CD14-positive monocyte (primary cell): ENCODE results near the gene COL26A1. TPM values are rescaled to one million over a fixed set of nuclear protein-coding genes. Genes with fewer than 3 reads are reported as not detected.

Experiments used
- DNase-seq, 3 donors: peaks; one replicate each; pipeline ENCODE4 v3.0.0-alpha.2; 2011 to 2022
- H2AFZ ChIP-seq: 2 replicates; pipeline ENCODE4 v1.6.0; 2012; ENCODE audit warnings: mild to moderate bottlenecking, low read depth, low read length, inconsistent platforms; ENCODE audit not compliant: insufficient read depth, poor library complexity, severe bottlenecking
- H3K27ac ChIP-seq, 2 donors: 1 replicate in 1 of 2; 2 replicates in 1 of 2; pipeline ENCODE4 v1.5.1; 2012 to 2013; ENCODE audit warnings: low read length in 2 of 2, control low read depth in 1 of 2, inconsistent platforms in 1 of 2, low read depth in 1 of 2, mild to moderate bottlenecking in 1 of 2
- H3K27me3 ChIP-seq, 2 donors: one replicate each; pipeline versions ENCODE4 v1.6.0 to v1.6.1; 2011 to 2013; ENCODE audit warnings: low read length in 2 of 2; ENCODE audit not compliant: control insufficient read depth in 2 of 2, insufficient read depth in 2 of 2
- H3K36me3 ChIP-seq, 2 donors: replicated peaks in 1 of 2; 1 replicate in 1 of 2; 2 replicates in 1 of 2; pipeline versions ENCODE4 v1.5.1 to v1.6.1; 2012 to 2013; ENCODE audit warnings: low read length in 2 of 2, control low read depth in 1 of 2, inconsistent platforms in 1 of 2, mild to moderate bottlenecking in 1 of 2; ENCODE audit not compliant: insufficient read depth in 2 of 2, control insufficient read depth in 1 of 2
- H3K4me1 ChIP-seq, 2 donors: 1 replicate in 1 of 2; 2 replicates in 1 of 2; pipeline versions ENCODE4 v1.5.1 to v1.6.1; 2012 to 2013; ENCODE audit warnings: low read length in 2 of 2, control low read depth in 1 of 2, inconsistent platforms in 1 of 2, mild to moderate bottlenecking in 1 of 2, moderate library complexity in 1 of 2; ENCODE audit not compliant: insufficient read depth in 2 of 2, control insufficient read depth in 1 of 2
- H3K4me2 ChIP-seq: replicated peaks from 2 replicates; pipeline ENCODE3; 2012; ENCODE audit warnings: low read length, moderate library complexity, mild to moderate bottlenecking; ENCODE audit not compliant: poor library complexity, severe bottlenecking; ENCODE audit errors: extremely low read depth
- H3K4me3 ChIP-seq, 3 experiments: fragments of 200-600 bp in 1 of 3; sonication (generic) in 1 of 3; replicated peaks in 1 of 3; 1 replicate in 2 of 3; 2 replicates in 1 of 3; pipeline ENCODE4 v1.5.1; 2011 to 2013; ENCODE audit warnings: low read length in 3 of 3, mild to moderate bottlenecking in 3 of 3, control low read depth in 2 of 3, low read depth in 2 of 3, inconsistent platforms in 1 of 3, moderate library complexity in 1 of 3
- H3K79me2 ChIP-seq: 2 replicates; pipeline ENCODE4 v1.6.0; 2012; ENCODE audit warnings: mild to moderate bottlenecking, control low read depth, inconsistent platforms, low read length, moderate library complexity; ENCODE audit not compliant: insufficient read depth
- H3K9ac ChIP-seq: 2 replicates; pipeline ENCODE4 v1.6.0; 2017; ENCODE audit warnings: low read length, mild to moderate bottlenecking; ENCODE audit not compliant: insufficient read depth, poor library complexity, severe bottlenecking
- H3K9me3 ChIP-seq, 2 donors: replicated peaks in 1 of 2; 1 replicate in 1 of 2; 2 replicates in 1 of 2; pipeline versions ENCODE4 v1.5.1 to v1.6.1; 2012 to 2013; ENCODE audit warnings: low read length in 2 of 2, control low read depth in 1 of 2; ENCODE audit not compliant: control insufficient read depth in 1 of 2, insufficient read depth in 1 of 2
- H4K20me1 ChIP-seq: 2 replicates; pipeline ENCODE4 v1.6.0; 2012; ENCODE audit warnings: mild to moderate bottlenecking, low read length, control low read depth, moderate library complexity; ENCODE audit not compliant: insufficient read depth
- H3K27ac Mint-ChIP-seq, 7 donors: one replicate each; pipeline ENCODE4 v1.8.0; 2020; ENCODE audit warnings: mild to moderate bottlenecking in 7 of 7, mixed read lengths in 7 of 7, moderate library complexity in 6 of 7, inconsistent platforms in 2 of 7
- H3K27me3 Mint-ChIP-seq, 3 donors: one replicate each; pipeline ENCODE4 v1.8.0; 2021 to 2022; ENCODE audit warnings: low read depth in 3 of 3, mild to moderate bottlenecking in 3 of 3, mixed read lengths in 3 of 3, moderate library complexity in 3 of 3, inconsistent platforms in 1 of 3
- H3K36me3 Mint-ChIP-seq, 2 donors: one replicate each; pipeline ENCODE4 v1.8.0; 2020; ENCODE audit warnings: mixed read lengths in 2 of 2, inconsistent platforms in 1 of 2, mild to moderate bottlenecking in 1 of 2
- H3K4me1 Mint-ChIP-seq: one replicate; pipeline ENCODE4 v1.8.0; 2020; ENCODE audit warnings: mild to moderate bottlenecking, mixed read lengths
- H3K4me3 Mint-ChIP-seq, 2 donors: one replicate each; pipeline ENCODE4 v1.8.0; 2020; ENCODE audit warnings: mild to moderate bottlenecking in 2 of 2, mixed read lengths in 2 of 2, moderate library complexity in 1 of 2
- H3K9me3 Mint-ChIP-seq, 7 donors: one replicate each; pipeline ENCODE4 v1.8.0; 2020 to 2022; ENCODE audit warnings: mixed read lengths in 7 of 7, mild to moderate bottlenecking in 6 of 7, moderate library complexity in 6 of 7, inconsistent platforms in 2 of 7
- WGBS: methylation state at CpG from one replicate; pipeline ENCODE4 v1.1.5; 2013; ENCODE audit warnings: missing lambda C conversion rate; ENCODE audit not compliant: insufficient coverage; 5-methylcytosine and 5-hydroxymethylcytosine counted together
- intact Hi-C, 2 donors: fragments of 100-400 bp; cut with micrococcal nuclease; formaldehyde crosslinking; loops; one replicate each; pipeline versions ENCODE4 v1.15.0 to v1.15.1; 2023
- polyA plus RNA-seq, 3 donors: library from polyadenylated mRNA; depleted of rRNA in 1 of 3; unstranded in 2 of 3; stranded (reverse) in 1 of 3; fragments of 300-500 nt in 2 of 3; fragments of >200 nt in 1 of 3; fragmentation: Illumina TruSeq in 2 of 3; gene quantifications; 1 replicate in 2 of 3; 2 replicates in 1 of 3; pipeline ENCODE4 v1.2.3, GENCODE V29; 2012 to 2021
- TF ChIP-seq, protein P1 (sequence below): fragments of 200-600 bp; IDR thresholded peaks from one replicate; pipeline ENCODE4 v1.8.0; 2022; ENCODE audit warnings: antibody characterized with exemption, mild to moderate bottlenecking

COL26A1 gene
- polyA plus RNA-seq, 3 donors: not detected

DNA sequence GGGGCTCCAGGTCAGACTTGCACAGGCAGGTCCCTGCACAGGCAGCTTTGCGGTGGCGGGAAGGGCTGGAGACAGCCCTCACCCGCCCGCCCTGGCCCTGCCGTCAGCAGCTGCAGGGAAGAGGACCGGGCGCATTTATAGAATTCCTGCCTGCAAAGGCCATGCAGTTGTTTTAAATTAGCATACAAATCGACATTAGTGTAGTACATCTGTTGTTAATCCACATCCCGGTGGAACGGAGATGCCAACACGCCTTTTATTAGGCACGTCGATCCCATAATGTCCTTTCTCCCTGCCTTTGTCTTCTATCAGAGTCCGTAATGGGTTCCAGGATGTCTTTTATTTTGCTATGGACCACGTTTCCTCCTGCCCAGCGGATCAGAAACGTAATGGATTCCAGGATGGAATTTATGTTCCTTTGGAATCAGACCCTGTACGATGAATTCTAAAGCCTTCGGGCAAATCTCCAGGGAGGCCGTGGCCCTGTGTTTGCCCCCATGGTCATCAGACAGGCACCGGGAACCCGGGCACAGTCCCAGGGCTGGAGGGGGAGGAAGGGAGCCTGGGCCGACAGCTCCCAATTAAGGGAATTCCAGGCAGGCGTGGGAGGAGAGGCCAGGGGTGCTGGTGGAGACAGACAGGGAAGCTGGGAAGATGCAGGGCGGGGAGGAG is 123.9 kb downstream of the COL26A1 start:
- TF ChIP-seq, protein P1, sequence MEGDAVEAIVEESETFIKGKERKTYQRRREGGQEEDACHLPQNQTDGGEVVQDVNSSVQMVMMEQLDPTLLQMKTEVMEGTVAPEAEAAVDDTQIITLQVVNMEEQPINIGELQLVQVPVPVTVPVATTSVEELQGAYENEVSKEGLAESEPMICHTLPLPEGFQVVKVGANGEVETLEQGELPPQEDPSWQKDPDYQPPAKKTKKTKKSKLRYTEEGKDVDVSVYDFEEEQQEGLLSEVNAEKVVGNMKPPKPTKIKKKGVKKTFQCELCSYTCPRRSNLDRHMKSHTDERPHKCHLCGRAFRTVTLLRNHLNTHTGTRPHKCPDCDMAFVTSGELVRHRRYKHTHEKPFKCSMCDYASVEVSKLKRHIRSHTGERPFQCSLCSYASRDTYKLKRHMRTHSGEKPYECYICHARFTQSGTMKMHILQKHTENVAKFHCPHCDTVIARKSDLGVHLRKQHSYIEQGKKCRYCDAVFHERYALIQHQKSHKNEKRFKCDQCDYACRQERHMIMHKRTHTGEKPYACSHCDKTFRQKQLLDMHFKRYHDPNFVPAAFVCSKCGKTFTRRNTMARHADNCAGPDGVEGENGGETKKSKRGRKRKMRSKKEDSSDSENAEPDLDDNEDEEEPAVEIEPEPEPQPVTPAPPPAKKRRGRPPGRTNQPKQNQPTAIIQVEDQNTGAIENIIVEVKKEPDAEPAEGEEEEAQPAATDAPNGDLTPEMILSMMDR: no peak
- no peak overlapping the region for H2AFZ ChIP-seq
- WGBS: 93% methylated on average over 24 of the region's 25 CpGs
- H3K79me2 ChIP-seq: no peaks in the 10 kb centered on the region
- Mint-ChIP-seq H3K4me1 (no peaks in the 10 kb centered on the region), H3K9me3 (peaks cover 0 to 1% (median 0%) of the 10 kb centered on the region in 7 donors), H3K4me3 (no peak overlapping the region), H3K27me3 (peaks cover 0 to 5% (median 0%) of the 10 kb centered on the region in 3 donors), H3K27ac (no peak overlapping the region), H3K36me3 (no peaks in the 10 kb centered on the region)
- H3K36me3 ChIP-seq: no peaks in the 10 kb centered on the region
- no peaks in the 10 kb centered on the region for H3K9me3 ChIP-seq
- DNase-seq: no peak
- H3K27ac ChIP-seq: no peak overlapping the region
- H4K20me1 ChIP-seq: no peaks in the 10 kb centered on the region
- H3K27me3 ChIP-seq: no peaks in the 10 kb centered on the region
- H3K4me2 ChIP-seq: no peak overlapping the region
- no peak overlapping the region for H3K4me3 ChIP-seq
- H3K9ac ChIP-seq: no peak overlapping the region
- intact Hi-C loops: no loop called here
- no peaks in the 10 kb centered on the region for H3K4me1 ChIP-seq

DNA sequence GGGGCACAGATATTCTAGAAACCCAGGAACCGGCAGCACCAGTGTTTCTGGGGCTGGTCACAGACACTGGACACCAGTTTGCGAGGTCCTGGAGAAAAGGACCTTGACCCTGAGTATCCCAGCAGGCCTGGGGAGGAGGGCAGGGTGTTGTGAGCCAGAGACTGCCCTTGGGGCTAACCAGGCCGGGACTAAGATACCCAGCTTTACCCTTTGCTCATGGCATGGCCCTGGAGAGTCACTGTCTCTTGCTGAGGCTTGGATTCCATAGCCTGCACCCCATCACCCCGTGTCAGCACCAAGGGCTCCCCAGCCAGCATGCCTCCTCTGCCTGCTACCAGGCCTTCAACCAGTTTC is 124.4 kb downstream of the COL26A1 start:
- H3K4me3 Mint-ChIP-seq: no peak overlapping the region
- Histone ChIP-seq H3K9ac (no peak overlapping the region), H3K9me3 (no peaks in the 10 kb centered on the region), H3K4me3 (no peak overlapping the region), H4K20me1 (no peaks in the 10 kb centered on the region), H3K36me3 (no peaks in the 10 kb centered on the region), H3K4me2 (no peak overlapping the region), H3K4me1 (no peaks in the 10 kb centered on the region), H2AFZ (no peak overlapping the region), H3K27ac (no peak overlapping the region), H3K27me3 (no peaks in the 10 kb centered on the region), H3K79me2 (no peaks in the 10 kb centered on the region)
- TF ChIP-seq, protein P1: no peak
- intact Hi-C loops: no loop called here
- H3K27ac Mint-ChIP-seq: peak overlapping the region in 1 of 7 donors; percentile 81
- H3K27me3 Mint-ChIP-seq: peaks cover 1 to 5% (median 2%) of the 10 kb centered on the region in 3 donors
- 92% methylated on average over 4 of the region's 4 CpGs for WGBS
- no peak for DNase-seq
- H3K9me3 Mint-ChIP-seq: peaks cover 0 to 1% (median 0%) of the 10 kb centered on the region in 7 donors
- H3K4me1 Mint-ChIP-seq: no peaks in the 10 kb centered on the region
- H3K36me3 Mint-ChIP-seq: no peaks in the 10 kb centered on the region
